T-cell (primary cell): Measurements from ENCODE around the gene STK35. TPM values are rescaled to one million over a fixed set of nuclear protein-coding genes. Genes with fewer than 3 reads are reported as not detected.
A peak's percentile ranks its signal among the peaks of the same experiment; 100 is the strongest.

Source experiments
- ATAC-seq, 4 experiments: fragments of 200-7000 bp in 3 of 4; fragments of 150-1000 bp in 1 of 4; cut with Tn5 transposase; replicated peaks in 1 of 4; 1 replicate in 3 of 4; 2 replicates in 1 of 4; pipeline ENCODE4 v1.10.0; 2021; ENCODE audit warnings: moderate library complexity in 3 of 4, mild to moderate bottlenecking in 2 of 4, moderate number of reproducible peaks in 1 of 4
- CTCF ChIA-PET, 2 donors: fragments of 300-600 bp; sonication (Branson Sonifier 250); formaldehyde crosslinking; loops; one replicate each; lab custom pipeline; 2022; ENCODE audit warnings: antibody characterized with exemption in 2 of 2; lab: Charles Lee
- POLR2A ChIA-PET, 2 donors: fragments of 300-600 bp; sonication (Branson Sonifier 250); formaldehyde crosslinking; loops; one replicate each; lab custom pipeline; 2022; ENCODE audit warnings: antibody characterized with exemption in 2 of 2; lab: Charles Lee
- DNase-seq, 35 experiments: peaks; one replicate each; pipeline versions ENCODE4 v3.0.0 to v3.0.0-alpha.2; 2013 to 2023
- H3K27ac ChIP-seq: one replicate; pipeline ENCODE4 v1.5.1; 2013; ENCODE audit warnings: low read length
- H3K27me3 ChIP-seq, 2 experiments: replicated peaks in 1 of 2; 1 replicate in 1 of 2; 2 replicates in 1 of 2; pipeline versions ENCODE4 v1.6.1 to v1.7.0; 2013; ENCODE audit warnings: low read length in 1 of 2, mixed read lengths in 1 of 2; ENCODE audit not compliant: control insufficient read depth in 2 of 2, insufficient read depth in 2 of 2; ENCODE audit errors: extremely low read depth in 1 of 2
- H3K36me3 ChIP-seq, 2 donors: 1 replicate in 1 of 2; 2 replicates in 1 of 2; pipeline versions ENCODE4 v1.6.1 to v1.7.0; 2013; ENCODE audit warnings: low read length in 1 of 2; ENCODE audit not compliant: control insufficient read depth in 2 of 2, insufficient read depth in 1 of 2; ENCODE audit errors: extremely low read depth in 1 of 2
- H3K4me1 ChIP-seq, 2 experiments: 1 replicate in 1 of 2; 2 replicates in 1 of 2; pipeline versions ENCODE4 v1.6.1 to v1.7.0; 2013; ENCODE audit warnings: low read length in 2 of 2, mixed read lengths in 1 of 2; ENCODE audit not compliant: insufficient read depth in 2 of 2, control insufficient read depth in 1 of 2; ENCODE audit errors: extremely low read depth in 1 of 2
- H3K4me3 ChIP-seq, 2 donors: 1 replicate in 1 of 2; 2 replicates in 1 of 2; pipeline versions ENCODE4 v1.5.1 to v1.7.0; 2013; ENCODE audit warnings: mild to moderate bottlenecking in 2 of 2, low read length in 1 of 2, moderate library complexity in 1 of 2; ENCODE audit not compliant: control insufficient read depth in 1 of 2; ENCODE audit errors: extremely low read depth in 1 of 2
- H3K9me3 ChIP-seq: 2 replicates; pipeline ENCODE4 v1.7.0; 2013
- H3K27ac Mint-ChIP-seq, 2 donors: one replicate each; pipeline ENCODE4 v1.8.0; 2020 to 2021; ENCODE audit warnings: mild to moderate bottlenecking in 2 of 2, mixed read lengths in 2 of 2
- H3K27me3 Mint-ChIP-seq, 2 donors: one replicate each; pipeline ENCODE4 v1.8.0; 2021 to 2022; ENCODE audit warnings: mixed read lengths in 2 of 2
- H3K36me3 Mint-ChIP-seq: one replicate; pipeline ENCODE4 v1.8.0; 2021; ENCODE audit warnings: mixed read lengths
- H3K4me1 Mint-ChIP-seq, 3 donors: one replicate each; pipeline ENCODE4 v1.8.0; 2020 to 2022; ENCODE audit warnings: mixed read lengths in 3 of 3, mild to moderate bottlenecking in 1 of 3
- H3K4me3 Mint-ChIP-seq, 3 donors: one replicate each; pipeline ENCODE4 v1.8.0; 2020 to 2022; ENCODE audit warnings: mild to moderate bottlenecking in 3 of 3, mixed read lengths in 3 of 3, moderate library complexity in 3 of 3
- H3K9me3 Mint-ChIP-seq, 3 donors: one replicate each; pipeline ENCODE4 v1.8.0; 2020 to 2022; ENCODE audit warnings: mixed read lengths in 3 of 3
- WGBS: methylation state at CpG from one replicate; pipeline ENCODE4 v1.1.5; 2013; ENCODE audit warnings: missing lambda C conversion rate; ENCODE audit not compliant: insufficient coverage; 5-methylcytosine and 5-hydroxymethylcytosine counted together
- total RNA-seq, 35 experiments: library from RNA in 6 of 35; stranded (reverse) in 6 of 35; fragments of 120-200 nt in 1 of 35; gene quantifications; one replicate each; pipeline versions ENCODE4 v1.2.1 to v1.2.4 and lab custom pipeline; 2013 to 2026

STK35 gene
- total RNA-seq, 5 donors from 2014 or later (not counting 1 experiment from before 2014, with no cell fraction given): 16.2 to 20.6 (median 19.3) TPM

DNA sequence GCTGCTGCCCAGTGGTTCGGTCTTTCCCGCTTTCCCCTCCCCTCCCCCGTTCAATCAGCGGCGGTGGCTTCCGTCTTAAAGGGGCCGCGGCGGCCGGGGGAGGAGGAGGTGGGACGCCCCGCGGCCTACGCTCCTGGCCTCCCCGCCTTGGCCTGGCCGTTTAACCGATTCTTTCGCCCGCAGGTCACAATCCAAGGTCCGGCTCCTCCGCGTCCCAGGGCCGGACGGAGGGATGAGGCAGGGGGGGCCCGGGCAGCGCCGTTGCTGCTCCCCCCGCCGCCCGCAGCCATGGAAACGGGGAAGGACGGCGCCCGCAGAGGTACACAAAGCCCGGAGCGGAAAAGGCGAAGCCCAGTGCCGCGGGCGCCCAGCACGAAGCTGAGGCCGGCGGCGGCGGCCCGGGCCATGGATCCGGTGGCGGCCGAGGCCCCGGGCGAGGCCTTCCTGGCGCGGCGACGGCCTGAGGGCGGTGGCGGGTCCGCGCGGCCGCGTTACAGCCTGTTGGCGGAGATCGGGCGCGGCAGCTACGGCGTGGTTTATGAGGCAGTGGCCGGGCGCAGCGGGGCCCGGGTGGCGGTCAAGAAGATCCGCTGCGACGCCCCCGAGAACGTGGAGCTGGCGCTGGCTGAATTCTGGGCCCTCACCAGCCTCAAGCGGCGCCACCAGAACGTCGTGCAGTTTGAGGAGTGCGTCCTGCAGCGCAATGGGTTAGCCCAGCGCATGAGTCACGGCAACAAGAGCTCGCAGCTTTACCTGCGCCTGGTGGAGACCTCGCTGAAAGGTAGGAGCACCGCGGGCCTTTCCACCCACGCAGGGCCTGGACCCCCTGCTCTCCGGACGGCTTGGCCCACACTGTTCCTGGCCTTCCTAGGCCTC is 1.2 kb downstream of the STK35 start:
- peak; percentile 68 to 77 (median 73) for ATAC-seq
- ChIA-PET CTCF (interaction anchor here in 1 of 2 donors (0.6 to 0.9 kb wide), 3 partner anchors 9 to 11 kb away, joined by 3 read pairs; no protein-coding TSS in a partner anchor), POLR2A (interaction anchor here (0.6 to 1.6 kb wide), 5 partner anchors 10 to 878 kb away, joined by 3 to 6 read pairs (median 3); partner anchors contain the start of genes EBF4 (in 1 of the 2) and SNRPB (in 1 of the 2))
- H3K4me3 ChIP-seq: peak overlapping the region; percentile 87 to 95
- WGBS: under 1% methylated on average over 93 of the region's 95 CpGs
- no peaks in the 10 kb centered on the region for H3K9me3 Mint-ChIP-seq
- no peaks in the 10 kb centered on the region for H3K9me3 ChIP-seq
- peak overlapping the region; percentile 100 for H3K27ac ChIP-seq
- no peaks in the 10 kb centered on the region for H3K27me3 ChIP-seq
- peaks cover 23% of the 10 kb centered on the region for H3K36me3 Mint-ChIP-seq
- peak overlapping the region; percentile 89 to 91 (median 91) for H3K4me3 Mint-ChIP-seq
- peaks cover 2 to 3% of the 10 kb centered on the region in 2 donors for H3K36me3 ChIP-seq
- no peaks in the 10 kb centered on the region for H3K27me3 Mint-ChIP-seq
- H3K27ac Mint-ChIP-seq: peak overlapping the region; percentile 100
- H3K4me1 Mint-ChIP-seq: peaks cover 53 to 63% (median 60%) of the 10 kb centered on the region in 3 donors
- peaks cover 27 to 40% of the 10 kb centered on the region in 2 experiments for H3K4me1 ChIP-seq
- DNase-seq: peak; percentile 69 to 92 (median 81)

DNA sequence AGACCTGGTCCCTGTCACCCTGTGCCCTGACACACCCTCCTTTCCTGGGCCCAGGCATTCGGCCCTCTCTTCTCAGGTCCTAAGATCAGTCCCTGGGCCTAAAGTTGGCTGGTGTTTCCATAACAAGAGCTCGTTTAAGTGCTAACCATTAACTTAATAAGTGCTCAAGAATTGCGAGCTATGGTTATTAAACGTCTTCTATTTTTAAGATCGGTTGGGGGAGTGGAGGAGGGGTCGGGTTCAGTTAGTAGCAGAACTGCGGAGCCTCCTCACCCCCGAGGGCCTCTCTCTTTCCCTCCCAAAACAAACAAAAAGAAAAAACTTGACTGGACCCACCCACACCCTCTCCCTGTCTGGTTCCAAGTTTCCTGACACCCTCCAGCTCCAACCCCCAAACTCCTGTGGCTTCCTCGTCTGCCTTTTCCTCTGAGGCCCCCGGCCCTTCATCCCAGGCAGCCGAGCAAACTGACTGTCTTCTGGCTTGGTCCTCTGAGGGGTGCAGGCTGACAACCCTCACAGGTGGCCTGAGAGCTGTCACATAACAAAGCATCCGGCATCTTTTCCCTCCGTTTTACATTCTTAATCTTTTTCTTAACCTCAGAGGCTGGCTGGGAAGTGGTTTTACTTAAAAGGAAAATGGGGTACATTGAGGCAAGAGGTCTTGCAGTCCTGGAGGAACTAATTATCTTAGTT is 2.0 kb downstream of the STK35 start:
- ChIA-PET CTCF (interaction anchor here in 1 of 2 donors (0.6 to 0.9 kb wide), 3 partner anchors 8 to 11 kb away, joined by 3 read pairs; no protein-coding TSS in a partner anchor), POLR2A (interaction anchor here (0.8 to 1.6 kb wide), 4 partner anchors 9 to 878 kb away, joined by 3 to 4 read pairs (median 3); partner anchors contain the start of gene SNRPB (in 1 of the 2))
- Histone ChIP-seq H3K4me1 (peaks cover 27 to 43% of the 10 kb centered on the region in 2 experiments), H3K27ac (peak overlapping the region; percentile 54), H3K4me3 (peak overlapping the region; percentile 87 to 95), H3K36me3 (peaks cover 2 to 3% of the 10 kb centered on the region in 2 donors), H3K9me3 (no peaks in the 10 kb centered on the region), H3K27me3 (no peaks in the 10 kb centered on the region)
- H3K36me3 Mint-ChIP-seq: peaks cover 23% of the 10 kb centered on the region
- H3K4me3 Mint-ChIP-seq: peak overlapping the region; percentile 89 to 91 (median 90)
- H3K9me3 Mint-ChIP-seq: no peaks in the 10 kb centered on the region
- DNase-seq (no peak), ATAC-seq (no peak)
- H3K27ac Mint-ChIP-seq: peak overlapping the region; percentile 86 to 87
- peaks cover 61 to 71% (median 67%) of the 10 kb centered on the region in 3 donors for H3K4me1 Mint-ChIP-seq
- 10% methylated on average over 2 of the region's 13 CpGs for WGBS
- H3K27me3 Mint-ChIP-seq: no peaks in the 10 kb centered on the region

DNA sequence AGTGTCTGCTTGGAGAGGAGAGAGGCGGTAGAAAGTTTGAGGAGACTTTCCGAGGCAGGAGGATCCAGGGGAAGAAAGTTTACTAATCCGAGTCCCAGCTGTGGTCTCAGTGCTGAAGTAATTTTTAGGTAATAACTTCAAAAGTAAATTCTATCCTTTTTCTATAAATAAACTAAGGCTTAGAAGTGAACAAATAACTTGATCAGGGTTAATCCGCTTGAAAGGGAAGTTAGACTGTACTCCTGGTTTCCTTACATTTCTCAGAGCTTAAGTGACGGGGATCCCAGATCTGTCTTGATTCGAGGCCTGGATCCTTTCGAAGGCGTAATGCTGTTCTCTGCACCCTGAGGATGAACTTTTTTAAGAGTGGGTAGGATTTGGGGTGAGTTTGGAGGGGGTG is 2.6 kb downstream of the STK35 start:
- DNase-seq (no peak), ATAC-seq (no peak)
- H3K4me1 Mint-ChIP-seq: peaks cover 67 to 77% (median 74%) of the 10 kb centered on the region in 3 donors
- H3K27ac Mint-ChIP-seq: peak overlapping the region in 1 of 2 donors; percentile 86
- CTCF ChIA-PET: no interaction called here
- H3K4me1 ChIP-seq: peaks cover 32 to 47% of the 10 kb centered on the region in 2 experiments
- WGBS: 100% methylated on average over 1 of the region's 8 CpGs
- no peaks in the 10 kb centered on the region for H3K27me3 ChIP-seq
- H3K4me3 ChIP-seq: peak overlapping the region; percentile 87 to 95
- H3K36me3 ChIP-seq: peaks cover 2 to 3% of the 10 kb centered on the region in 2 donors
- H3K4me3 Mint-ChIP-seq: peak overlapping the region; percentile 89 to 91 (median 90)
- H3K27me3 Mint-ChIP-seq: no peaks in the 10 kb centered on the region
- no peak overlapping the region for H3K27ac ChIP-seq
- no peaks in the 10 kb centered on the region for H3K9me3 ChIP-seq
- POLR2A ChIA-PET: interaction anchor here in 1 of 2 donors (0.8 kb wide), 1 partner anchor 11 kb away, joined by 3 read pairs; no protein-coding TSS in a partner anchor
- H3K9me3 Mint-ChIP-seq: no peaks in the 10 kb centered on the region
- peaks cover 27% of the 10 kb centered on the region for H3K36me3 Mint-ChIP-seq

DNA sequence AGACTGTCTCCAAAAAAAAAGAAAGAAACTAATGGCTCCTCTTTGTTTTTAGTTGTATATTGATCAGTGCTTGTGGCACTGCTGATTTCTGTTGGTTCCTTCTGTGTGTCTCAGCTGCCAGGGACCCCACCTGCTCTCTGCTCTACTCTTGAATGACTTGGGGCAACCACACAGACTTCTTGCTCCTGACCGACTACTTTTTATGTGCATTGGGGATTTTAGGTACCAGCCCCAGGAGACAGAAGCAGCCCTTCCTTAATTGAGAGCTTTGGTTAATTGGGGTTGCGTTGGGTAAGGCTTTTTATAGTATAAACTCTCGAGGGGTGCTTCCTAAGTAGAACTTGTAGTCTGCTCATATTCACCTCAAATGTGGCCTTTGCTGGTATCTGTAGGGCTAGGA is 6.9 kb downstream of the STK35 start:
- Histone ChIP-seq H3K27ac (no peak overlapping the region), H3K36me3 (peaks cover 3 to 7% of the 10 kb centered on the region in 2 donors), H3K27me3 (no peaks in the 10 kb centered on the region), H3K4me1 (peaks cover 32 to 63% of the 10 kb centered on the region in 2 experiments), H3K9me3 (no peaks in the 10 kb centered on the region), H3K4me3 (no peak overlapping the region)
- Mint-ChIP-seq H3K4me1 (peaks cover 98 to 99% (median 98%) of the 10 kb centered on the region in 3 donors), H3K27ac (no peak overlapping the region), H3K27me3 (no peaks in the 10 kb centered on the region), H3K36me3 (peaks cover 37% of the 10 kb centered on the region), H3K4me3 (peak overlapping the region in 1 of 3 donors; percentile 10), H3K9me3 (no peaks in the 10 kb centered on the region)
- no peak for ATAC-seq
- CTCF ChIA-PET: no interaction called here
- WGBS: 100% methylated on average over 1 of the region's 3 CpGs
- POLR2A ChIA-PET: no interaction called here
- no peak for DNase-seq

DNA sequence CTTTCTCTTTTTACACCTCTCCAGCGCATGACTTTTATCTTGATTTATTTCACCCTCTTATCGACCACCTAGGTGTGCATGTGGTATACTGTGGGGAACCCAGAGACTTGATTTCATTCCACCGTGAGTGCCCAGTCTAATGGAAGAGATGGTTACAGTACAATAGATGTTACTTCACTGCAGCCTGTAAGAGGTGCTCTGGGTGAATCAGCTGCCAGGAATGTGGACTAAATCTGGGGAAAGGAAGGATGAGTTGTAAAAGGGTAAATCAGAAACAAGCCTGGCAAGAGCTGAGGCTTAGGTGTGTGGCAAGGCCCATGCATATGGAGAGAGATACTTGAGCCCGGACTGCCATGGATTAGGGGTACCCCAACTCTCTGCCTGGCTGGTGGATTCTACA is 7.4 kb downstream of the STK35 start:
- Mint-ChIP-seq H3K9me3 (no peaks in the 10 kb centered on the region), H3K27ac (no peak overlapping the region), H3K27me3 (no peaks in the 10 kb centered on the region), H3K36me3 (peaks cover 37% of the 10 kb centered on the region), H3K4me1 (peaks cover 98 to 99% (median 98%) of the 10 kb centered on the region in 3 donors), H3K4me3 (peak overlapping the region in 1 of 3 donors; percentile 10)
- no peak for ATAC-seq
- DNase-seq: no peak
- Histone ChIP-seq H3K4me1 (peaks cover 33 to 61% of the 10 kb centered on the region in 2 experiments), H3K36me3 (peaks cover 3 to 7% of the 10 kb centered on the region in 2 donors), H3K9me3 (no peaks in the 10 kb centered on the region), H3K27ac (no peak overlapping the region), H3K27me3 (no peaks in the 10 kb centered on the region), H3K4me3 (no peak overlapping the region)
- CTCF ChIA-PET: no interaction called here
- POLR2A ChIA-PET: no interaction called here
- 80% methylated on average over 1 of the region's 4 CpGs for WGBS
